Transverse colon (tissue), 4 donors: ENCODE measurements around the gene TIAL1. TPM values are rescaled to one million over a fixed set of nuclear protein-coding genes. Genes with fewer than 3 reads are reported as not detected.

Experiments
- DNase-seq: peaks from one replicate; pipeline ENCODE4 v3.0.0-alpha.2; 2019
- H3K27ac ChIP-seq, 4 donors: fragments of 200-600 bp; sonication (generic); 2 replicates each; pipeline ENCODE4 v1.5.1; 2016 to 2018; ENCODE audit warnings: inconsistent platforms in 4 of 4
- H3K27me3 ChIP-seq: fragments of 200-600 bp; sonication (generic); 2 replicates; pipeline ENCODE4 v1.5.1; 2017; ENCODE audit warnings: inconsistent platforms
- H3K36me3 ChIP-seq, 4 donors: fragments of 200-600 bp; sonication (generic); 2 replicates each; pipeline ENCODE4 v1.5.1; 2017 to 2019; ENCODE audit warnings: inconsistent platforms in 4 of 4
- H3K4me1 ChIP-seq, 4 donors: fragments of 200-600 bp; sonication (generic); 2 replicates each; pipeline ENCODE4 v1.5.1; 2017 to 2020; ENCODE audit warnings: inconsistent platforms in 4 of 4
- H3K4me3 ChIP-seq, 4 donors: fragments of 200-600 bp; sonication (generic); 1 replicate in 1 of 4; 2 replicates in 3 of 4; pipeline versions ENCODE4 v1.5.1 to v1.6.1; 2017 to 2019; ENCODE audit warnings: inconsistent platforms in 4 of 4
- H3K9me3 ChIP-seq, 2 donors: fragments of 200-600 bp; sonication (generic); 2 replicates each; pipeline ENCODE4 v1.5.1; 2017 to 2019; ENCODE audit warnings: inconsistent platforms in 2 of 2
- EP300 ChIP-seq: sonication (generic); formaldehyde crosslinking; IDR thresholded peaks from one replicate; pipeline ENCODE4 v1.6.1; 2017; ENCODE audit warnings: antibody characterized with exemption, low read depth
- POLR2A ChIP-seq: fragments of 450-650 bp; IDR thresholded peaks from one replicate; pipeline ENCODE4 v1.6.1; 2016; ENCODE audit warnings: antibody characterized with exemption, mild to moderate bottlenecking, moderate library complexity
- POLR2AphosphoS5 ChIP-seq, 3 donors: sonication (generic); formaldehyde crosslinking; IDR thresholded peaks; one replicate each; pipeline ENCODE4 v1.6.1; 2016; ENCODE audit warnings: antibody characterized with exemption in 3 of 3
- WGBS, 2 donors: methylation state at CpG; one replicate each; pipeline ENCODE4 v1.1.5; 2018; ENCODE audit warnings: low coverage in 1 of 2; 5-methylcytosine and 5-hydroxymethylcytosine counted together
- in situ Hi-C, 4 donors: fragments of 200-750 bp; cut with MboI; loops; one replicate each; pipeline versions ENCODE4 v1.15.0 to v1.15.1; 2017; ENCODE audit warnings: low sequenced_read_pairs in 3 of 4, low pct_ligation_motif_present in 1 of 4, low pct_unique_long_range_greater_than_20kb in 1 of 4
- intact Hi-C: fragments of 100-400 bp; cut with DNase I; formaldehyde crosslinking; loops from one replicate; pipeline ENCODE4 v1.15.1; 2023; ENCODE audit warnings: low total_unique reads
- total RNA-seq, 4 donors: library from RNA; depleted of rRNA; stranded (reverse); fragments of >200 nt; gene quantifications; one replicate each; pipeline ENCODE4 v1.1.0, GENCODE V29; 2016
- TF ChIP-seq, protein P1 (sequence below), 5 experiments: fragments of 200-600 bp in 3 of 5; fragments of 450-650 bp in 2 of 5; sonication (generic) in 3 of 5; IDR thresholded peaks; 1 replicate in 2 of 5; 2 replicates in 3 of 5; pipeline ENCODE4 v1.5.1; 2016 to 2017; ENCODE audit warnings: antibody characterized with exemption in 5 of 5, inconsistent platforms in 3 of 5, mild to moderate bottlenecking in 2 of 5, moderate library complexity in 1 of 5

TIAL1 gene
- total RNA-seq, 4 donors from 2014 or later = 35.2 to 117 (median 66.7) TPM

DNA sequence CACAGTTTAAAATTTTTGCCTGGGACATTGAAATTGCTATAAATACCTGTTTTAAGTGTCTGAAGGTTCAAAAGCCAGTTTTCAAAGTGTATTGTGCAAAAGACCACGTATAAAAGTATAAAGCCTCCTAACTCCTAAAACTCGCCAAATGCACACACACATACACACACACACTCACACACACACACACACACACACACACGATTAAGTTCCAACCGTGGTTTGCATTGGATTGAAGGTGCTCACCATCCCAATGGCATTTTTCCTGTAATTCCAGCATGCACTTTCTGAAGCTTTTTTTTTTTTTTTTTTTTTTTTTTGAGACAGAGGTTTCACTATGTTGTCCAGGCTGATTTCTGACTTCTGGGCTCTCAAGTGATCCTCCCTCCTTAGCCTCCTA lies 51.5 kb downstream of the TIAL1 start:
- WGBS, 2 donors = 44 to 52% methylated on average over 2 to 4 of the region's 4 CpGs
- intact Hi-C loops = loop anchor here (10.0 kb wide), 1 partner anchor 49 kb away; the partner anchor contains the start of gene TIAL1
- Histone ChIP-seq H3K27ac (peak overlapping the region in 3 of 4 donors; percentile 86 to 95 (median 93)), H3K4me3 (no peak overlapping the region), H3K9me3 (no peaks in the 10 kb centered on the region), H3K27me3 (peaks cover 12% of the 10 kb centered on the region), H3K4me1 (peaks cover 6 to 24% (median 13%) of the 10 kb centered on the region in 4 donors), H3K36me3 (no peaks in the 10 kb centered on the region)
- DNase-seq = no peak
- TF ChIP-seq POLR2A = no peak
- TF ChIP-seq, protein P1, sequence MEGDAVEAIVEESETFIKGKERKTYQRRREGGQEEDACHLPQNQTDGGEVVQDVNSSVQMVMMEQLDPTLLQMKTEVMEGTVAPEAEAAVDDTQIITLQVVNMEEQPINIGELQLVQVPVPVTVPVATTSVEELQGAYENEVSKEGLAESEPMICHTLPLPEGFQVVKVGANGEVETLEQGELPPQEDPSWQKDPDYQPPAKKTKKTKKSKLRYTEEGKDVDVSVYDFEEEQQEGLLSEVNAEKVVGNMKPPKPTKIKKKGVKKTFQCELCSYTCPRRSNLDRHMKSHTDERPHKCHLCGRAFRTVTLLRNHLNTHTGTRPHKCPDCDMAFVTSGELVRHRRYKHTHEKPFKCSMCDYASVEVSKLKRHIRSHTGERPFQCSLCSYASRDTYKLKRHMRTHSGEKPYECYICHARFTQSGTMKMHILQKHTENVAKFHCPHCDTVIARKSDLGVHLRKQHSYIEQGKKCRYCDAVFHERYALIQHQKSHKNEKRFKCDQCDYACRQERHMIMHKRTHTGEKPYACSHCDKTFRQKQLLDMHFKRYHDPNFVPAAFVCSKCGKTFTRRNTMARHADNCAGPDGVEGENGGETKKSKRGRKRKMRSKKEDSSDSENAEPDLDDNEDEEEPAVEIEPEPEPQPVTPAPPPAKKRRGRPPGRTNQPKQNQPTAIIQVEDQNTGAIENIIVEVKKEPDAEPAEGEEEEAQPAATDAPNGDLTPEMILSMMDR (IDR thresholded peaks at IDR 0.05) = no peak
- no peak for TF ChIP-seq EP300
- no peak for TF ChIP-seq POLR2AphosphoS5 (IDR thresholded peaks at IDR 0.05)
- in situ Hi-C loops = no loop called here

DNA sequence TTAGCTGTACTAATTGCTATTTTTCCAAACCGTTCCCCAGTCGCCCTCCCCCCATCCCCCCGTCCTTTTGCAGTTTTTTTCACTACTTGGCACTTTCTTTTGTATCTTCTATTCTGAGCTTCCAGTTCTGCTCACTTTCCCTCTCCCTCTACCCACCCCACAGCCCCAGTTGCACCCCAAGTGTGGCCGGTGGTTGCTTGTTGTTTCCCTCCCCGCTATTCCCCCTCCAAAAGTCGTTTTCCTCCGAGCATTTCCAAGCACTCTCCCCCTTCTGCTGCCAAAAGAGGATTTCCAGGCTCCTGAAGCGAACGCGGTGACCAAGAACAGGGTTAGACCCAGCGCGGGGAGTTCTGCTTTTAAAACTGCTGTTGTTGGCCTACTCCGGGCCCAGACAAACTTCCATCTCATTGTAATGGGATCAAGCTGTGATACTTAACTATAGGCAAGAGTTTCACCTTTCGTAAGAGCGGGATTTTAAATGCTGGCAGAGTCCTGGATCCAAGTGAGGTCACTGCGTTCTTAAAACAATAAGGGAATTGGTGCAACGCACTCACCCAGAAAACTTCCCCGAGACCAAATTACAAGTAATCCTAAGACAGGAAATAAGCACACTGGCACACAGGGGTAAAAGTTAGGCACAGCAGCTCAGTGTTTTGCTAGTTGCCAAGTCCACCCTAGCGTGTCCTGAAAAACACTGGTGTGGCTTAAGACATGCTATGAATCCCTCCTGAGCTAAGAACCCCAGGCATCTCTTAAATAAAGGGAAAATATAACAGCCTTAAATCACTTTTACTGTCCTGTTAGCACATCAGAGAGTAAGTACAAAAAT lies 52.7 kb downstream of the TIAL1 start:
- no peak for DNase-seq

DNA sequence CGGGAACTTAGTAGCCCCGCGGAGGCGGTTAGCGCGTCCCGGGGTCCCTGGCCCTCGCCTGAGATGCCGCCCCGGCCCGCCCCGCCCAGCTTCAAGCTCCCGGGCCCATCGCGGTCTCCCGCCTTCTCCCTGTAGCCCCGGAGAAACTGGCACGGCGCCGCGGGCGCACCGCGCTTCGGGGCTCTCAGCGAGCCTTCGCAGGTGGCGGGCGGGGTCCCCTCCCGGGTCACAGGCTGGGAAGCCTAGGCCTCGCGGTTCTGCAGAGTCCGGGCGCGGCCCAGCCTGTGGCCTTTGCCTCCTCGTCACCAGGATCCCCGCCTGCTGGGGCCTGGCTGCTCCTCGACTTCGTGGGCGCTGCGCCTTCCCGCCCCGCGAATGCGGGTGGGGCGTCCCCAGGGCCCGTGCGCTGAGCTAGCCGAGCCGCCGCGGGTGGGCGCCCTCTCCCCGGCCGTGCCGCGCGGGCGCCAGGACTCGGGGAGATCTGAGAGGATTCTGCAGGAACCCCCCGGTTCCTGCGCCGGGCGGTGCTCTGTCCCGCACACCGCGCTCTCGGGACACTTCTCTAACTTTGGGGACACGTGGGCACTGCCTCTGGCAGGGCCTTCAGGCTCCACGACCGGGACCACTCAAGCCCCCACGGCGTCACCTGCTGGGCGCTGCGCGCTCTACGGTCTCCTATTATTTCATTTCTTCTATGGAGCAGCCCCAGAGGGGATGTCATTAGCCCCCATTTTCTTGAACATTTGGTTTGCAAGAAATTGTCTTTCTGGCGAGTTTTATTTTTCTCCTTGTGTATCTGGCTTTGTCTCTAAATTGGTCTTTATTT lies 53.6 kb downstream of the TIAL1 start:
- Histone ChIP-seq H3K4me1 (peaks cover 17 to 45% (median 30%) of the 10 kb centered on the region in 4 donors), H3K27me3 (peaks cover 4% of the 10 kb centered on the region), H3K36me3 (no peaks in the 10 kb centered on the region), H3K9me3 (no peaks in the 10 kb centered on the region), H3K27ac (peak overlapping the region; percentile 86 to 95 (median 91)), H3K4me3 (peak overlapping the region; percentile 57 to 84 (median 65))
- TF ChIP-seq, protein P1 (IDR thresholded peaks at IDR 0.05) = peak; percentile 32 to 49 (median 46)
- TF ChIP-seq EP300 (no peak), POLR2AphosphoS5 (IDR thresholded peaks at IDR 0.05) (no peak), POLR2A (peak; percentile 4)
- 1 to 3% methylated on average over 5 to 34 of the region's 78 CpGs for WGBS, 2 donors
- intact Hi-C loops = loop anchor here (10.0 kb wide), 1 partner anchor 52 kb away; the partner anchor contains the start of gene TIAL1
- in situ Hi-C loops = no loop called here
- peak; percentile 66 for DNase-seq

More for the DNA sequence above, 52.7 kb downstream of the TIAL1 start:
- peak overlapping the region; percentile 57 to 84 (median 65) for H3K4me3 ChIP-seq
- no peaks in the 10 kb centered on the region for H3K36me3 ChIP-seq
- WGBS, 2 donors = 42 to 63% methylated on average over 3 to 19 of the region's 19 CpGs
- in situ Hi-C loops (no loop called here), intact Hi-C loops (loop anchor here (10.0 kb wide), 1 partner anchor 51 kb away; the partner anchor contains the start of gene TIAL1)
- TF ChIP-seq POLR2A (no peak), POLR2AphosphoS5 (IDR thresholded peaks at IDR 0.05) (peak in 2 of 3 donors; percentile 36 to 39), EP300 (no peak)
- TF ChIP-seq, protein P1 (IDR thresholded peaks at IDR 0.05) = no peak
- peaks cover 6% of the 10 kb centered on the region for H3K27me3 ChIP-seq
- peak overlapping the region; percentile 86 to 95 (median 91) for H3K27ac ChIP-seq
- no peaks in the 10 kb centered on the region for H3K9me3 ChIP-seq
- H3K4me1 ChIP-seq = peaks cover 8 to 37% (median 22%) of the 10 kb centered on the region in 4 donors
